ENCODE data around the gene FBXO33.

- TF ChIP-seq EZH2 (optimal IDR thresholded peaks at IDR 0.05; ENCODE audit: low read depth, low read length) (no peak), CTCF (IDR thresholded peaks at IDR 0.05; ENCODE audit: low read length) (no peak)
Measured at GRCh38 chr14:39454906-39455539, 22.8 kb upstream of the FBXO33 start.

All from MM.1S (cell line).